Spleen (tissue), 7 donors: ENCODE results near the gene ZRANB1.

ENCODE experiments used
- CTCF ChIP-seq, 11 experiments: fragments of 200-600 bp in 7 of 11; fragments of 450-650 bp in 4 of 11; sonication (generic) in 4 of 11; IDR thresholded peaks in 8 of 11; conservative IDR thresholded peaks in 3 of 11; 1 replicate in 7 of 11; 2 replicates in 4 of 11; pipeline versions ENCODE4 v1.4.0 to v1.8.0; 2016 to 2021; ENCODE audit warnings: antibody characterized with exemption in 11 of 11, inconsistent platforms in 4 of 11, mild to moderate bottlenecking in 1 of 11
- POLR2A ChIP-seq, 3 donors: fragments of 450-650 bp; IDR thresholded peaks; one replicate each; pipeline ENCODE4 v1.5.1; 2017; ENCODE audit warnings: antibody characterized with exemption in 3 of 3, mild to moderate bottlenecking in 1 of 3
- donor health status: DM: no; HTN: no; CAD: no; lungs with moderate emphysema.
- donor health status: DM: no; HTN: no; CAD: no.
- donor health status: DM: no; HTN: no; CAD: no.

- no peak for TF ChIP-seq CTCF (IDR thresholded peaks at IDR 0.05 in 8 of 11, conservative IDR thresholded peaks at IDR 0.05 in 3 of 11)
- TF ChIP-seq POLR2A (IDR thresholded peaks at IDR 0.05), result no peak
These were observed 34.1 kb downstream of the ZRANB1 start for GRCh38 chr10:124975977-124976514.
